Ecto neural progenitor cell (in vitro differentiated cells): ENCODE data around the gene CEP19.

Experiments
- DNase-seq: peaks from one replicate; pipeline ENCODE4 v3.0.0-alpha.2; 2018; ENCODE audit warnings: low spot score

Gene CEP19

GRCh38 chr3:196662711-196663571, 49.1 kb downstream of the CEP19 start:
- DNase-seq = no peak

- DNase-seq = no peak
Measured at GRCh38 chr3:196662033-196662432, 50.0 kb downstream of the CEP19 start.

- DNase-seq = no peak
Measured at GRCh38 chr3:196661400-196661799, 50.6 kb downstream of the CEP19 start.

- no peak for DNase-seq
Measured at GRCh38 chr3:196660381-196661166, 51.5 kb downstream of the CEP19 start.

- DNase-seq = no peak
Measured at GRCh38 chr3:196659901-196660351, 52.1 kb downstream of the CEP19 start.
